ENCODE data around the gene ARHGEF28. TPM values are rescaled to one million over a fixed set of nuclear protein-coding genes. Genes with fewer than 3 reads are reported as not detected.

The ARHGEF28 gene
- total and polyA plus RNA-seq, 9 of the 15 experiments (the other 6 are each of a cell fraction or from before 2014, with no cell fraction given), result 0.27 TPM; not detected in 8

DNA sequence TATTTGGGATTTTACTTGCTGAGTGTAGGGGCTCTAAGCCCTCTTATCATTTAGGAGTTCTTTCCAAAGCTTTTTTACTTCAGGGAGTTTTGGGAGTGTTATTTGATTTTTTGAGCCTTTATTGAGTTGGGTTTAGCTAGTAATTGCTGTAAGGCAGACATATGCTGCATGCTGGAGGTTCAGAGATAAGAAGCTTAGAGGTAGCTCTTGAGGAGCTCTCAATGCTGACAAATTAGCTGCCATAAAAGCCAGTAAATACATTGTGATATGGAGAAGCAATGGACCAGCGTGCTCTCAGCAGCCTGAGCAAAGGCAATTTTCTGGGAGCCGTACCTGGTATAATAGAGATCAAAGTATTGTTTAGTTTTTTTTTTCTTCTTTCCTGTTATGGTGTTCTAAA is 11.6 kb downstream of the ARHGEF28 start:
- ATAC-seq, result no peak
- in situ Hi-C loops (cut with MboI), result no loop called here
- no peak overlapping the region for H3K9ac ChIP-seq (ENCODE audit: insufficient read depth in 1 of 2, low read depth in 2 of 2, low read length in 2 of 2)
- BruUV-seq (replicated peaks), result no TSS peak
- H3K4me2 ChIP-seq (ENCODE audit: insufficient read depth, low read length), result no peak overlapping the region
- no peak overlapping the region for H3K27ac ChIP-seq (ENCODE audit: extremely low read depth, low read depth, low read length)
- no peak for FAIRE-seq
- no peak for DNase-seq (ENCODE audit: extremely low read depth in 1 of 4, low spot score in 3 of 4)
- H4K20me1 ChIP-seq (replicated peaks; ENCODE audit: control insufficient read depth, insufficient read depth, low read length), result no peaks in the 10 kb centered on the region
- TF ChIP-seq HDAC6 (IDR thresholded peaks at IDR 0.05; ENCODE audit: low read depth, low read length), result no peak
- no peak for TF ChIP-seq TSC22D4 (tag; IDR thresholded peaks at IDR 0.05)
- no peak for TF ChIP-seq ATF7 (IDR thresholded peaks at IDR 0.05)
- no peak for TF ChIP-seq HMG20B (CRISPR knock-in tag; IDR thresholded peaks at IDR 0.05)
- TF ChIP-seq CREM (IDR thresholded peaks at IDR 0.05; ENCODE audit: low read depth), result no peak
- no peak for TF ChIP-seq ZSCAN32 (CRISPR knock-in tag; IDR thresholded peaks at IDR 0.05)
- TF ChIP-seq MLLT1 (IDR thresholded peaks at IDR 0.05), result no peak
- H2AFZ ChIP-seq (ENCODE audit: low read depth, low read length), result no peak overlapping the region
- H3K27me3 ChIP-seq (ENCODE audit: control insufficient read depth in 2 of 2, insufficient read depth in 2 of 2, low read length in 2 of 2), result peaks cover 7 to 9% of the 10 kb centered on the region in 2 experiments; a peak in 4 of 5 replicates
- no peaks in the 10 kb centered on the region for H3K36me3 ChIP-seq (ENCODE audit: control insufficient read depth, insufficient read depth, low read length)
- intact Hi-C loops (cut with micrococcal nuclease), result no loop called here
- H3K4me3 ChIP-seq, result no peak overlapping the region
- ChIA-PET CTCF (ENCODE audit: low intra/inter-chr PET ratio) (no interaction called here), POLR2A (interaction anchor here (0.7 kb wide), 1 partner anchor 23 kb away, joined by 3 read pairs; no protein-coding TSS in a partner anchor)
- no peaks in the 10 kb centered on the region for H3K9me1 ChIP-seq (ENCODE audit: control insufficient read depth, insufficient read depth, low read length)
- 9% methylated on average over 2 of the region's 2 CpGs for WGBS (ENCODE audit: insufficient coverage, low coverage, missing lambda C conversion rate)
- H3K79me2 ChIP-seq (ENCODE audit: control insufficient read depth, insufficient read depth, low read length), result no peaks in the 10 kb centered on the region
- no peaks in the 10 kb centered on the region for H3K9me3 ChIP-seq (replicated peaks; ENCODE audit: control insufficient read depth, insufficient read depth, low read depth, low read length)
- H3K4me1 ChIP-seq (replicated peaks in 1 of 2; ENCODE audit: control insufficient read depth in 2 of 2, insufficient read depth in 2 of 2, low read length in 2 of 2), result no peaks in the 10 kb centered on the region
